Stimulated activated memory B cell treated with anti-CD40 and anti-IgM and Interleukin-4, amounts not matched to agents 10 μg/mL and 1 μg/mL and 100 μg/mL, for 72 hours (primary cell): Measurements from ENCODE around the gene DACH1.
"Not testable (repeated sequence)": the region's sequence is repeated elsewhere in the genome, so short reads cannot be mapped to it uniquely, and the experiment has no call there.

Source experiments
- ATAC-seq: fragments of 150-1000 bp; cut with Tn5 transposase; 2 replicates; pipeline ENCODE4 v1.10.0; 2021
- H3K27ac Mint-ChIP-seq: one replicate; pipeline ENCODE4 v1.8.0; 2022; ENCODE audit warnings: mild to moderate bottlenecking, mixed read lengths
- H3K27me3 Mint-ChIP-seq: one replicate; pipeline ENCODE4 v1.8.0; 2022; ENCODE audit warnings: mixed read lengths
- H3K36me3 Mint-ChIP-seq: one replicate; pipeline ENCODE4 v1.8.0; 2022; ENCODE audit warnings: mixed read lengths
- H3K4me1 Mint-ChIP-seq: one replicate; pipeline ENCODE4 v1.8.0; 2022; ENCODE audit warnings: mixed read lengths
- H3K4me3 Mint-ChIP-seq: one replicate; pipeline ENCODE4 v1.8.0; 2022; ENCODE audit warnings: mild to moderate bottlenecking, moderate library complexity, mixed read lengths
- H3K9me3 Mint-ChIP-seq: one replicate; pipeline ENCODE4 v1.8.0; 2022; ENCODE audit warnings: mixed read lengths

Gene DACH1

GRCh38 chr13:71786875-71787274 lies 80.1 kb downstream of the DACH1 start:
- Mint-ChIP-seq H3K9me3 (no peaks in the 10 kb centered on the region), H3K27me3 (no peaks in the 10 kb centered on the region), H3K27ac (no peak overlapping the region), H3K4me1 (no peaks in the 10 kb centered on the region), H3K4me3 (no peak overlapping the region), H3K36me3 (no peaks in the 10 kb centered on the region)
- ATAC-seq, result no peak

DNA sequence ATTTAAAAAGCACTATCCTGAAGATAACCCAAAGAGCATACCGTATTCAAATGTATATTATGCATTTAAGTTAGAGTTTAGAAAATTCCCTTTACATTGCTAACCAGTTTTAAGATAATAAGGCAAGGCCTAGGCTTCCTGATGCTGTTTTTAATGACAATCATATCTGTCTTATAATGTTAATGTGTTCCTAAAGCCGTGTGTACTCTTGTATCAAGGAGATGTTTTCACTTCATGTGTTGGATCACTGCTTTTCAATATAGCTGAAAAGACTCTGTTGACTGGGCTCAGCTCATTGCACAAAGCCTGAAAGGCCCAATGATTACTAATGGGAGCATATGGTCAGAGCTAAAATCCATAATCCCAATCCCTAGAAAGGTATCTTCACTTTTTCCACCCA lies 81.6 kb downstream of the DACH1 start:
- ATAC-seq, result no peak

DNA sequence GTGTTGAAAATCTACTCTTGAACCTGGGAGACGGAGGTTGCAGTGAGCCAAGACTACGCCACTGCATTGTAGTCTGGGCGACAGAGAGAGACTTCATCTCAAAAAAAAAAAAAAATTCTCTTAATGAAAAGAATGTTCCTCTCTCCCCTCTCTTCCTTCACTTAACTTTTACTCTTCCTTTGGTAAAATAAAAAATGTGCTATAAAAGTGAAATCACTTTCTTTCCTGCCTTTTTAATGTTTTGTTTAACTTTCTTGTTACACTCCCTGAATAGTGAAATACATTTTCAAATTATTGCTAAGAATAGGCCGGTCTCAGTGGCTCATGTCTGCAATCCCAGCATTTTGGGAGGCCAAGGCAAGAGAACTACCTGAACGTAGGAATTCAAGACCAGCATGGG lies 86.5 kb downstream of the DACH1 start:
- Mint-ChIP-seq H3K27me3 (no peaks in the 10 kb centered on the region), H3K4me1 (no peaks in the 10 kb centered on the region), H3K36me3 (no peaks in the 10 kb centered on the region), H3K9me3 (peaks cover 2% of the 10 kb centered on the region), H3K4me3 (no peak overlapping the region), H3K27ac (no peak overlapping the region)
- no peak for ATAC-seq

More for the DNA sequence above, 81.6 kb downstream of the DACH1 start:
- H3K27me3 Mint-ChIP-seq, result no peaks in the 10 kb centered on the region
- H3K4me3 Mint-ChIP-seq, result no peak overlapping the region
- no peak overlapping the region for H3K27ac Mint-ChIP-seq
- H3K36me3 Mint-ChIP-seq, result no peaks in the 10 kb centered on the region
- H3K4me1 Mint-ChIP-seq, result no peaks in the 10 kb centered on the region
- H3K9me3 Mint-ChIP-seq, result no peaks in the 10 kb centered on the region

DNA sequence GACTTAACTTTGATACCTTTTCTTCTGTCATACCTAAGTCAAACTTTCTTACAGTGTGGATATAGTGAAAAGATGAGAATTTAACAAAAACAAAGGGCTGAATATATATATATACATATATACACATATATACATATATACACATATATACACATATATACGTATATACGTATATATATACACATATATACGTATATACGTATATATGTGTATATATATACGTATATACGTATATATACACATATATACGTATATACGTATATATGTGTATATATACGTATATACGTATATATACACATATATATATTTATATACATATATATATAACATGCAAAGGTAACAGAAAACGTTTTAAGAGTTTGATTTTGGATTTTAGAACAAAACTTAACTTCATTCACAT lies 88.0 kb downstream of the DACH1 start:
- not testable (repeated sequence) for ATAC-seq, H3K4me1 Mint-ChIP-seq, H3K27me3 Mint-ChIP-seq, H3K27ac Mint-ChIP-seq, H3K9me3 Mint-ChIP-seq, H3K36me3 Mint-ChIP-seq, H3K4me3 Mint-ChIP-seq

DNA sequence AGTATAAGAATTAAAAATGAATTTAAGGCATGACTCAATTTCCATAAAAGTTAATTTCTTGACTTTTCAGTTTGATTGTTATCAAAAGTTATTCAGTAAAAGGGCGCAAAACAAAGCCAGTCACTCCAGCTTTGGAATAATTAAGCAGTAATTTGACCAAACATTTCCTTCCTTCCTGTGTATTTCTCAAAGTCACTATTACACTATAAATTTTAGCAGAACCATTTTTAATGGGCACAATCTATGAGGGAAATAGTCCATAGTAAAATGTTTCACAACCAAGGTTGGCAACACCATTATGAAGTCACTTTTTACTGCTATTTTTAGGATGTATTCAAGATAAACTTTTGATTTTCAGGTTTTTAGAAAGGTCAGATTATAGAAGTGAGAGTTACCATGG lies 91.0 kb downstream of the DACH1 start:
- no peak overlapping the region for H3K27ac Mint-ChIP-seq
- H3K9me3 Mint-ChIP-seq, result peaks cover 2% of the 10 kb centered on the region
- no peak overlapping the region for H3K4me3 Mint-ChIP-seq
- no peaks in the 10 kb centered on the region for H3K4me1 Mint-ChIP-seq
- H3K27me3 Mint-ChIP-seq, result no peaks in the 10 kb centered on the region
- H3K36me3 Mint-ChIP-seq, result no peaks in the 10 kb centered on the region
- no peak for ATAC-seq

DNA sequence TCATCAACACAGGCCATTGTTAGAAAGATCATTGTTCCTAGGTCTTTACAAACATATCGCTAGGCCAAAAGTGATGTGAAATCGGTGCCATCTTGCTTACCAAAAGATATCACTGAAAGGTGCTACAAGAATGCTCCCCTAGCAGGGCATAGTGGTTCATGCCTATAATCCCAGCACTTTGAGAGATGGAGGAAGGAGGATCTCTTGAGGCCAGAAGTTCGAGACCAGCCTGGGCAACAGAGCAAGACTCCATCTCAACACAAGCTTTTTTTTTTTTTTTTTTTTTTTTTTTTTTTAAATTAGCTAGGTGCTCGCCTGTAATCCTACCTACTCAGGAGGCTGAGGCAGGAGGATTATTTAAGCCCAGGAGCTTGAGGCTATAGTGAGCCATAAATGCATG lies 92.1 kb downstream of the DACH1 start:
- Mint-ChIP-seq H3K9me3 (peaks cover 2% of the 10 kb centered on the region), H3K36me3 (no peaks in the 10 kb centered on the region), H3K27ac (no peak overlapping the region), H3K27me3 (no peaks in the 10 kb centered on the region), H3K4me1 (no peaks in the 10 kb centered on the region), H3K4me3 (no peak overlapping the region)
- ATAC-seq, result no peak

DNA sequence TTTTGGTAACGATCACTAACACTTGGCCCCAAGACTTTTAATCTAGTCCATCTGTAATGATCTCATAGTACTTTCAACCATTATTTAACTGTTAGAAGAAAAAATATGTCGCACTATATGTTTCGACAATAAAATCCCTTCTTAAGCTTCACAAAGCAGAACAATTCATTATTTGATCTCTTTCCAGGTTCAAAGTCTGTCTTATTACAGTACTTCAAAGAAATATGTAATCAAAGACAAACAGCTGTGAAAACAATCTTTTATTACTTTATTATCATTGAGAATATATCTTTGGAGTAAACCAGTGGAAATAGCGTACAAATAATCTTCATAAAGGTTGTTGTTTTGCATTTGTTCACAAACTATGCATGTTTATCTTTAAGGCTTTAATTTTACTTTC lies 93.5 kb downstream of the DACH1 start:
- ATAC-seq, result no peak
- H3K36me3 Mint-ChIP-seq, result no peaks in the 10 kb centered on the region
- H3K4me1 Mint-ChIP-seq, result no peaks in the 10 kb centered on the region
- H3K9me3 Mint-ChIP-seq, result peaks cover 2% of the 10 kb centered on the region
- H3K27ac Mint-ChIP-seq, result no peak overlapping the region
- H3K4me3 Mint-ChIP-seq, result no peak overlapping the region
- H3K27me3 Mint-ChIP-seq, result no peaks in the 10 kb centered on the region

DNA sequence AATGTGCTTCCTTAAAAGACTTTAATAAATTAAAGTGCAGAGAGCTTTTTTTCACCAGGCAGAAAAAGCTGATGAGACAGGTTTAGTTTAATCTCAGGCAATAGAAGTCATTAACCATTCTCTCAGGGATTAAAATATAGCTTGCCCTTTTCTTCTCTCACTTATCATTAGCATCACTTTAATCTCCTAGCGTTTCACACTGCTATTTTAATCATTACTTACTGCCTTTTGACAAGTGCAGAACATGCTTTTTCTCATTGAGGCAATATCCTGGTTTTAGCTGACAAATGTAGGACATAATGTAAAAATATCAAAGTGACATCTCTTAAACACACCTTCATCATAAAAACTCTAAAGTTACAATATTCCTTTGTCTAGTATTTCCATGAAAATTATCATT lies 94.6 kb downstream of the DACH1 start:
- no peak for ATAC-seq
- H3K4me1 Mint-ChIP-seq, result no peaks in the 10 kb centered on the region
- H3K36me3 Mint-ChIP-seq, result no peaks in the 10 kb centered on the region
- H3K27ac Mint-ChIP-seq, result no peak overlapping the region
- H3K27me3 Mint-ChIP-seq, result no peaks in the 10 kb centered on the region
- H3K9me3 Mint-ChIP-seq, result peaks cover 2% of the 10 kb centered on the region
- no peak overlapping the region for H3K4me3 Mint-ChIP-seq

DNA sequence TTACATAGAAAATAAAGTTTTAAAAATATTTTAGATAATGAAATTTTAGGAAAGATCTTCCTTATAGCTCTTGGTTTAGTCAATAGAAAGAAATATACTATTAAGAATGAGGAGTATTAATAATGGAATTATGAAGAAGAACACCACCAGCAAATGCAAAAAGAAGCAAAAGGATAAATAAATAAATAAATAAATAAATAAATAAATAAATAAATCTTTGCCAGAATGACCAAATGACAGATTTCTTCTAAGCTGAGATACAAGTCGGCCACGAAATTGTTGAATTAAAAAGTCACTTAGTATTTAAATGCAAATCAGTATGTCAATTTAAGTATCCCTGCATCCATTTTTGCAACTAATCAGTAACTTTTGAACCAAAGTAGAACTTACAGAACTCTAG lies 95.9 kb downstream of the DACH1 start:
- Mint-ChIP-seq H3K4me3 (no peak overlapping the region), H3K36me3 (no peaks in the 10 kb centered on the region), H3K27me3 (no peaks in the 10 kb centered on the region), H3K27ac (no peak overlapping the region), H3K4me1 (no peaks in the 10 kb centered on the region), H3K9me3 (no peaks in the 10 kb centered on the region)
- no peak for ATAC-seq

- Mint-ChIP-seq H3K4me3 (no peak overlapping the region), H3K4me1 (no peaks in the 10 kb centered on the region), H3K9me3 (no peaks in the 10 kb centered on the region), H3K36me3 (no peaks in the 10 kb centered on the region), H3K27me3 (no peaks in the 10 kb centered on the region), H3K27ac (no peak overlapping the region)
- ATAC-seq, result no peak
These were observed 96.3 kb downstream of the DACH1 start for GRCh38 chr13:71770710-71771109.

GRCh38 chr13:71768881-71769280 lies 98.1 kb downstream of the DACH1 start:
- Mint-ChIP-seq H3K27ac (no peak overlapping the region), H3K36me3 (no peaks in the 10 kb centered on the region), H3K9me3 (no peaks in the 10 kb centered on the region), H3K4me3 (no peak overlapping the region), H3K4me1 (no peaks in the 10 kb centered on the region), H3K27me3 (no peaks in the 10 kb centered on the region)
- ATAC-seq, result no peak

- H3K36me3 Mint-ChIP-seq, result no peaks in the 10 kb centered on the region
- peaks cover 3% of the 10 kb centered on the region for H3K9me3 Mint-ChIP-seq
- H3K27ac Mint-ChIP-seq, result no peak overlapping the region
- H3K4me3 Mint-ChIP-seq, result no peak overlapping the region
- no peaks in the 10 kb centered on the region for H3K27me3 Mint-ChIP-seq
- no peak for ATAC-seq
- no peaks in the 10 kb centered on the region for H3K4me1 Mint-ChIP-seq
These were observed 107.1 kb downstream of the DACH1 start for GRCh38 chr13:71759651-71760511.

GRCh38 chr13:71758828-71759227 lies 108.2 kb downstream of the DACH1 start:
- no peak for ATAC-seq
- no peak overlapping the region for H3K27ac Mint-ChIP-seq
- no peaks in the 10 kb centered on the region for H3K4me1 Mint-ChIP-seq

DNA sequence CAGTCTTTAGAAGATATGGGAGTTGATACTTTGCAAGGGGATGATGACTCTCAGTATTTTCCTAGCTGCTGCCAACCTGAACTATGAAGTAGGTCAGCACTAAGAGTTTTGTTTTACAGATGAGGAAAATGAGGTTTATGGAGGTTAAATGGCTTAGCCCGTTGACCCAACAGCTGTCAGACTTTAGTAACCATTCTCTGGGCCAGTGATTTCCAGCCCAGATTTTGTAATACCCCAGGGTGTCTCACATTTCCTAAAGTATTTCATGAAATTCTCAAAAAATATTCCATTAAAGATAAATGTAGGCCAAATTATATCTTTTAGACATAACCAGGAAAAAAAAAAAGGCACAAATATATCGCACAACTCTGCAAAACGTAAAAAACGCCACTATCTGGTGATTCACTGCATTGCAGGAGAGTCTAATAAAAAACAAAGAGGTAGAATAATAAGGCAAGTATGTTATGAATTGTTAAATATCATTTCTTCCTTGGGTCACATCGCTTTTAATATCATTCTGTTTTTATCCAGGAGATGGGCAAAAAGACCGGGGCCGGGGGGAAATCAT lies 112.5 kb downstream of the DACH1 start:
- Mint-ChIP-seq H3K36me3 (no peaks in the 10 kb centered on the region), H3K27me3 (no peaks in the 10 kb centered on the region), H3K9me3 (no peaks in the 10 kb centered on the region), H3K4me1 (no peaks in the 10 kb centered on the region), H3K27ac (no peak overlapping the region), H3K4me3 (no peak overlapping the region)
- no peak for ATAC-seq

More at GRCh38 chr13:71758828-71759227, 108.2 kb downstream of the DACH1 start:
- Mint-ChIP-seq H3K27me3 (no peaks in the 10 kb centered on the region), H3K9me3 (peaks cover 3% of the 10 kb centered on the region), H3K4me3 (no peak overlapping the region), H3K36me3 (no peaks in the 10 kb centered on the region)

- Mint-ChIP-seq H3K4me3 (no peak overlapping the region), H3K4me1 (no peaks in the 10 kb centered on the region), H3K27ac (no peak overlapping the region), H3K27me3 (no peaks in the 10 kb centered on the region), H3K9me3 (peaks cover 2% of the 10 kb centered on the region), H3K36me3 (no peaks in the 10 kb centered on the region)
- no peak for ATAC-seq
These were observed 114.1 kb downstream of the DACH1 start for GRCh38 chr13:71752775-71753513.

DNA sequence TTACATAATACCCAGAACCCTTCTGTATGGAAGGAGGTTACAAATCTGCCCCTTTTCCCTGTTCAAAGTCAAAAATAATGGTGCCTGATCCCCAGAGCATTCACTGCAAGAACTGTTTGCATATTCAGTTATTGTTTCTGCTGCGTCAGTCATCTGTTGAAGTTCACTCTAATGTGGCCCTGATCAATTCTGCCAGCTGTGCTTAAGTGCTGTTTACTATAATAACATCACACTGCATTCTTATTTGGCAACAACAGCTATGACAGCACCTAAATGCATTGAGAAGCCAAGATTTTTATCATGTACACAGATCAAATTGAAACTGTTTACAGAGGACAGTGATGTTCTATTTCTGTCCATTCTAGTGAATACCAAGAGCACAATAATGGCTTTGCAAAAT lies 115.9 kb downstream of the DACH1 start:
- Mint-ChIP-seq H3K36me3 (no peaks in the 10 kb centered on the region), H3K4me1 (no peaks in the 10 kb centered on the region), H3K9me3 (peaks cover 2% of the 10 kb centered on the region), H3K4me3 (no peak overlapping the region), H3K27me3 (no peaks in the 10 kb centered on the region), H3K27ac (no peak overlapping the region)
- ATAC-seq, result no peak
